HL-60 (cell line): Measurements from ENCODE around the gene CES5A.
"Not testable (repeated sequence)": the region's sequence is repeated elsewhere in the genome, so short reads cannot be mapped to it uniquely, and the experiment has no call there.

Source experiments
- DNase-seq, 2 experiments: peaks; one replicate each; pipeline ENCODE4 v3.0.0-alpha.2; 2010 to 2020; ENCODE audit warnings: low read depth in 1 of 2, low spot score in 1 of 2
- H3K27ac ChIP-seq: fragments of 250-450 bp; sonication (Bioruptor Pico); replicated peaks from 2 replicates; pipeline ENCODE4 v1.5.1; 2020; ENCODE audit warnings: mild to moderate bottlenecking, moderate library complexity
- H3K27me3 ChIP-seq: fragments of 250-450 bp; sonication (Bioruptor Pico); 2 replicates; pipeline ENCODE4 v1.5.1; 2021; ENCODE audit warnings: mild to moderate bottlenecking, moderate library complexity; ENCODE audit not compliant: insufficient read depth, poor library complexity, severe bottlenecking
- H3K4me3 ChIP-seq: replicated peaks from 2 replicates; pipeline ENCODE4 v1.5.1; 2011; ENCODE audit warnings: mild to moderate bottlenecking, control low read depth, low read length; ENCODE audit not compliant: insufficient read depth
- GABPA ChIP-seq: IDR thresholded peaks from 2 replicates; pipeline ENCODE4 v1.6.1; 2012; ENCODE audit warnings: low read depth
- POLR2AphosphoS5 ChIP-seq: IDR thresholded peaks from 2 replicates; pipeline ENCODE4 v1.6.1; 2012; ENCODE audit warnings: low read depth
- SPI1 ChIP-seq: IDR thresholded peaks from 2 replicates; pipeline ENCODE4 v1.6.1; 2012; ENCODE audit warnings: low read depth, mild to moderate bottlenecking, borderline replicate concordance
- TF ChIP-seq, protein P1 (sequence below): IDR thresholded peaks from 2 replicates; pipeline ENCODE4 v1.6.1; 2012; ENCODE audit warnings: low read depth; ENCODE audit not compliant: insufficient replicate concordance
- TF ChIP-seq, protein P2 (sequence below): IDR thresholded peaks from one replicate; pipeline ENCODE4 v1.5.1; 2011; ENCODE audit warnings: low read length, control low read depth, inconsistent platforms; ENCODE audit not compliant: insufficient read depth

The CES5A gene

DNA sequence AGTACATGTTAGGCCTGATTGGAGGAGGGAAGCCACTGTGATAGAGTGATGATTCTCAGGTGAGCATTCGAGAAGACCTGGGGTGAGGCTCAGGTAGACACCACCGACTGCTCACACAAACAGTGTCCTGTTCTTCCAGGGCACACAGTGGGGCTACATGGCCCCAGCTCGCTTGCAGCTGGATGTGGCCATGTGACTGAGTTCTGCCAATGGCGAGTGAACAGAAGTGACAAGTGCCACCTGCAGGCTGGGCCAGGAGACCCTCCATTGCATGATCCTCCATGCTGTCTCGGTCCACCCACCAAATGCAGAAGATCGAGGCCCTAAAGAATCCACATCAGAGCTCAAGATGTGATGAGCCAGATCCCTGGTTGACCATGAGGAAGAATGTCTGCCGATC lies 6.2 kb downstream of the CES5A start:
- no peak for TF ChIP-seq GABPA
- TF ChIP-seq, protein P1, sequence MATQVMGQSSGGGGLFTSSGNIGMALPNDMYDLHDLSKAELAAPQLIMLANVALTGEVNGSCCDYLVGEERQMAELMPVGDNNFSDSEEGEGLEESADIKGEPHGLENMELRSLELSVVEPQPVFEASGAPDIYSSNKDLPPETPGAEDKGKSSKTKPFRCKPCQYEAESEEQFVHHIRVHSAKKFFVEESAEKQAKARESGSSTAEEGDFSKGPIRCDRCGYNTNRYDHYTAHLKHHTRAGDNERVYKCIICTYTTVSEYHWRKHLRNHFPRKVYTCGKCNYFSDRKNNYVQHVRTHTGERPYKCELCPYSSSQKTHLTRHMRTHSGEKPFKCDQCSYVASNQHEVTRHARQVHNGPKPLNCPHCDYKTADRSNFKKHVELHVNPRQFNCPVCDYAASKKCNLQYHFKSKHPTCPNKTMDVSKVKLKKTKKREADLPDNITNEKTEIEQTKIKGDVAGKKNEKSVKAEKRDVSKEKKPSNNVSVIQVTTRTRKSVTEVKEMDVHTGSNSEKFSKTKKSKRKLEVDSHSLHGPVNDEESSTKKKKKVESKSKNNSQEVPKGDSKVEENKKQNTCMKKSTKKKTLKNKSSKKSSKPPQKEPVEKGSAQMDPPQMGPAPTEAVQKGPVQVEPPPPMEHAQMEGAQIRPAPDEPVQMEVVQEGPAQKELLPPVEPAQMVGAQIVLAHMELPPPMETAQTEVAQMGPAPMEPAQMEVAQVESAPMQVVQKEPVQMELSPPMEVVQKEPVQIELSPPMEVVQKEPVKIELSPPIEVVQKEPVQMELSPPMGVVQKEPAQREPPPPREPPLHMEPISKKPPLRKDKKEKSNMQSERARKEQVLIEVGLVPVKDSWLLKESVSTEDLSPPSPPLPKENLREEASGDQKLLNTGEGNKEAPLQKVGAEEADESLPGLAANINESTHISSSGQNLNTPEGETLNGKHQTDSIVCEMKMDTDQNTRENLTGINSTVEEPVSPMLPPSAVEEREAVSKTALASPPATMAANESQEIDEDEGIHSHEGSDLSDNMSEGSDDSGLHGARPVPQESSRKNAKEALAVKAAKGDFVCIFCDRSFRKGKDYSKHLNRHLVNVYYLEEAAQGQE: no peak
- no peak for TF ChIP-seq POLR2AphosphoS5
- TF ChIP-seq, protein P2, sequence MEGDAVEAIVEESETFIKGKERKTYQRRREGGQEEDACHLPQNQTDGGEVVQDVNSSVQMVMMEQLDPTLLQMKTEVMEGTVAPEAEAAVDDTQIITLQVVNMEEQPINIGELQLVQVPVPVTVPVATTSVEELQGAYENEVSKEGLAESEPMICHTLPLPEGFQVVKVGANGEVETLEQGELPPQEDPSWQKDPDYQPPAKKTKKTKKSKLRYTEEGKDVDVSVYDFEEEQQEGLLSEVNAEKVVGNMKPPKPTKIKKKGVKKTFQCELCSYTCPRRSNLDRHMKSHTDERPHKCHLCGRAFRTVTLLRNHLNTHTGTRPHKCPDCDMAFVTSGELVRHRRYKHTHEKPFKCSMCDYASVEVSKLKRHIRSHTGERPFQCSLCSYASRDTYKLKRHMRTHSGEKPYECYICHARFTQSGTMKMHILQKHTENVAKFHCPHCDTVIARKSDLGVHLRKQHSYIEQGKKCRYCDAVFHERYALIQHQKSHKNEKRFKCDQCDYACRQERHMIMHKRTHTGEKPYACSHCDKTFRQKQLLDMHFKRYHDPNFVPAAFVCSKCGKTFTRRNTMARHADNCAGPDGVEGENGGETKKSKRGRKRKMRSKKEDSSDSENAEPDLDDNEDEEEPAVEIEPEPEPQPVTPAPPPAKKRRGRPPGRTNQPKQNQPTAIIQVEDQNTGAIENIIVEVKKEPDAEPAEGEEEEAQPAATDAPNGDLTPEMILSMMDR: no peak
- TF ChIP-seq SPI1: no peak
- no peaks in the 10 kb centered on the region for H3K27me3 ChIP-seq
- H3K4me3 ChIP-seq: no peak overlapping the region
- DNase-seq: no peak
- H3K27ac ChIP-seq: no peak overlapping the region

DNA sequence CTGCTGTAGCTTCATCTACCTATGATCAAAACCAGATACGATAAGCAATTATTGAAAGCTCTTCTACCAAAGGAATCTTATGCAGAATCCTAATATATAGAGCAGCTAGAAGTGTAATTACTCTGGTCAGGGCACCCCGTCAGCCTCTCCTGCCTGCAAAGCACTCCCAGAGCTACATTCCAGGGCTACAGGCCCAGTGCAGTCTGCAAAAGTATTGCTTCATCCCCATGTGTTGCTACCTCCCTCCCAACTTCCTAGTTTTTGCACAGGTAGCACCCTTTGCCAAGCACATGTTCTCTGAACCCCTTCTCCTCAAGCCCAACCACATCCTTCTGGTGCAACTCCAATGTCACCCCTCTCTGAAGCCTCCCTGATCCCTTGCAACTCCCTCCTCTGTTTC lies 7.0 kb downstream of the CES5A start:
- TF ChIP-seq, protein P1: no peak
- TF ChIP-seq SPI1 (no peak), GABPA (no peak), POLR2AphosphoS5 (no peak)
- TF ChIP-seq, protein P2: no peak
- peak in 1 of 2 experiments; percentile 2 for DNase-seq
- Histone ChIP-seq H3K4me3 (no peak overlapping the region), H3K27me3 (no peaks in the 10 kb centered on the region), H3K27ac (no peak overlapping the region)

DNA sequence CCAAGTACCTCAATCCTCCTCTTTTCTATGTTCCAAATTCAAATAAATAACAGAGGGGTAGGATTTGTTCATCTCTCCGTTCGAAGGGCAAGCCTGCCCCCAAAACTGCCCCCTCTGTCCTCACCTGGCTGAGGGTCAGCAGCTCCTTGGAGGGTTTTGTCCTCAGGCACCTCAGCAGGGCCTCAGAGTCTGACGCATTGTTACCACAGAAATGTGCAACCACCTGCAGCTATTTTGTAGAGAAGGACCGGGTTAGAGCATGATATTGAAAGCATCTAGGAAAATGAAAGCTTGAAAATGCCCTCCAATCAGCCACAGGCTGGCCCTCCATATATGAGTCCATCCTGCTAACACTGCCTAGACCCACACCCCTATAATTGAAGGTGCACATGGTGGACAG lies 13.9 kb downstream of the CES5A start:
- TF ChIP-seq, protein P1: no peak
- TF ChIP-seq POLR2AphosphoS5: no peak
- no peak for TF ChIP-seq GABPA
- TF ChIP-seq, protein P2: no peak
- no peak for TF ChIP-seq SPI1
- no peak overlapping the region for H3K27ac ChIP-seq
- DNase-seq: no peak
- H3K27me3 ChIP-seq: peaks cover 2% of the 10 kb centered on the region
- no peak overlapping the region for H3K4me3 ChIP-seq

DNA sequence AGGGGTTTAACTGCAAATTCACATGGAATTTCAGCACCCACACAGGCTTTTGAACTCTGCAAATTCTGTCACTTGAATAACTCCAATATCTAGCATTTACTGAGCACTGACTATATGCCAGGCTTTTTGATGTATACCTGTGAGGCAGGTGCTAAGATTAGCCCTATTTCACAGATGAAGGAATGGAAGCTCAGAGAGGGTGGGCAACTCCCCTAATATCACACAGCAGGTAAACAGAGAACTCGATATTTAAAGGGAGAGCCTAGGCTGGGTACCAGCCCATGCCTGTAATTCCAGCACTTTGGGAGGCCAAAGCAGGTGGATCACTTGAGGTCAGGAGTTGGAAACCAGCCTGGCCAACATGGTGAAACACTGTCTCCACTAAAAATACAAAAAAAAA lies 17.5 kb downstream of the CES5A start:
- H3K27ac ChIP-seq, H3K4me3 ChIP-seq, H3K27me3 ChIP-seq, DNase-seq: not testable (repeated sequence)
